GM12892 (cell line): ENCODE data around the gene AKAP11.

Experiments used
- POLR2A ChIP-seq: IDR thresholded peaks from 2 replicates; pipeline ENCODE4 v1.6.1; 2011; ENCODE audit warnings: low read depth, low read length, control low read depth
- POLR2AphosphoS5 ChIP-seq: IDR thresholded peaks from 2 replicates; pipeline ENCODE4 v1.6.1; 2011; ENCODE audit warnings: low read depth, low read length, control low read depth

GRCh38 chr13:42367831-42368230 is 95.9 kb downstream of the AKAP11 start:
- TF ChIP-seq POLR2A (no peak), POLR2AphosphoS5 (no peak)
